Hypothalamus (tissue), 51 donors: Measurements from ENCODE around the gene PRR14.

Source experiments
- DNase-seq, 51 donors: peaks; one replicate each; lab custom pipeline; 2025; lab: John Stamatoyannopoulos, UW

The PRR14 gene

GRCh38 chr16:30650369-30651123, at the start of gene PRR14:
Gene PRR14 (plus strand): TSS chr16:30650960. CDS start chr16:30651646, 686 bp downstream.
- DNase-seq: peak; percentile 89 to 100 (median 99)

- DNase-seq: no peak
Observed at GRCh38 chr16:30601966-30602365, 48.8 kb upstream of the PRR14 start.

GRCh38 chr16:30602616-30603277, 48.0 kb upstream of the PRR14 start:
- DNase-seq: no peak

- no peak for DNase-seq
Observed at GRCh38 chr16:30603945-30604315, 46.8 kb upstream of the PRR14 start.

- no peak for DNase-seq
Observed at GRCh38 chr16:30604316-30604947, 46.3 kb upstream of the PRR14 start.

- peak in 9 of 51 donors; percentile 6 to 27 (median 13) for DNase-seq
Observed at GRCh38 chr16:30605158-30605557, 45.6 kb upstream of the PRR14 start.

DNA sequence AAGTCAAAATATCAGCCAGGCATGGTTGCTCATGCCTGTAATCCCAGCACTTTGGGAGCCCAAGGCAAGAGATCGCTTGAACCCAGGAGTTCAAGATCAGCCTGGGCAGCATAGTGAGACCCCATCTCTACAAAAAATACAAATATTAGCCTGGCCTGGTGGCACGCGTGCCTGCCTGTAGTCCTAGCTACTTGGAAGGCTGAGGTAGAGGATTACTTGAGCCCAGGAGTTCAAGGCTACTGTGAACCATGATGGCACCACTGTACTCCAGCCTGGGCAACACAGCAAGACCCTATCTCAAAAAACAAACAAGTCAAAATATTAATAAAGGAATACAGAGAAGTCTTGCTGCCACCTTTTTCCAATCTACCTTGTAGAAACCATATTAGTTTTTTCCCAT, 44.8 kb upstream of the PRR14 start:
- DNase-seq: no peak

- peak in 27 of 51 donors; percentile 20 to 75 (median 52) for DNase-seq
Observed at GRCh38 chr16:30609002-30609925, 41.5 kb upstream of the PRR14 start.

DNA sequence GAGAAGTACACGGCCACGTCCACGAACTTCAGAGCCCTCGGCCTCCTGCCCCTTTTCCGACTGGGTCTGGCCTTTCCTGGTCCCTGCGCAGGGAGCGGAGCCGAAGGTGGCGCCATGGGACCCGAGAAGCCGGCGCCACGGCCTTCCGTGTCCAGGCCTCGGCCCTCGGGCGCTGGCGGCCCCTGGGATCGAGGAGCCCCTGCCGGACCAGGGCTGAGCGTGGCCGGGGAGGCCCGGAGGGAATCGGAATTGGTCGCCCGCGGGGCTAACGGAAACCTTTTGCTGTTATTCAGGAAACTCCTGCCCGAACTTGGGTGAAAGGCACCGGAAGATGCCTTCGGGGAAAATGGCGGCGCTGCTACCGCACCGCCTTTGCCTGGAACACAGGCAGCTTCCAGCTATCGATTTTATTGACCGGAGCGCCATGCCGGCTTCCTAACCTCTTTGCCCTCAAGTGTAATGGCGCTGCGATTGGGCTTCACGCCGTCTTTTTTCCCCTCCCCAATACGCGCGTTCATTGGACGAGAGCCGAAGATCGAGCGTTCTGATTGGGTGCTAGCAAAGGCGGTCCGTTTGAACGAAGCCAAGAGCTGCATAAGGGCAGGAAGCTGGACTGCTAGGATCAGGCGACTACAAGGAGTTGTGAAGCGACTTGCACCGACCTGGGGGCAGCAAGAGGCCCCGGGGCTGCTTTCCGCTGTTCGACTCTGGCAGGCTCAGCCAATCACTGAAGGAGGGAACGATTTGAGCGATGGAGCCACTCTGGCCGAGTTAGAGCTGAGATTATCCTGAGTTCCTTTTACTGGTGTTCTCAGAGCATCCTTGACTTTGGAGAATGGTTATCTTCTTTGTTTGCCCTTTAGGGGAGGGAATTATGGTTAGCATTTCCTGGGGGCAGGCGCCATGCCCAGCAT, 40.6 kb upstream of the PRR14 start, which contains the start of gene ZNF689:
TSS of gene ZNF689 (minus strand) at position 464 of the 914 bp plus-strand sequence. CDS start at position 116, 348 bp downstream.
- peak; percentile 76 to 98 (median 91) for DNase-seq

GRCh38 chr16:30615358-30616091, 35.2 kb upstream of the PRR14 start:
- DNase-seq: peak in 26 of 51 donors; percentile 4 to 56 (median 22)

DNA sequence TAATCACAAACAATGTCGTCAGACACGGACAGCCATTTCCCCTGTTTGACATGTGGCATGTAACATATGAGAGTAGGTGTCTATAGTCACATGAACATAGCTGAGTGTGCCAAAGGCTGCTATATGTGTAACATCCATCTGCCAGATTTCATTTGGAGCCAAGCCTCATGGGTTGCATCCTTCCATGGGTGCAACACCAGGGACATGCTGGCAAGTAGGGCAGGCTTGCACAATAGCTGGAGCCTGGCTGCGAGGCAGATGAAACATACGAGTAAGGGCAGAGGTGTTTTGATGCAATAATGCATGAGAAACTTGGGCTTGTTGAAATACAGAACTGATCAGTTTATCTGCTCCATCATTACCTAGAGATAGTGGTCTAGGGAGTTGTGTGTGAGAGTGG, 31.6 kb upstream of the PRR14 start:
- DNase-seq: no peak

GRCh38 chr16:30619638-30620037, 31.1 kb upstream of the PRR14 start:
- DNase-seq: no peak

DNA sequence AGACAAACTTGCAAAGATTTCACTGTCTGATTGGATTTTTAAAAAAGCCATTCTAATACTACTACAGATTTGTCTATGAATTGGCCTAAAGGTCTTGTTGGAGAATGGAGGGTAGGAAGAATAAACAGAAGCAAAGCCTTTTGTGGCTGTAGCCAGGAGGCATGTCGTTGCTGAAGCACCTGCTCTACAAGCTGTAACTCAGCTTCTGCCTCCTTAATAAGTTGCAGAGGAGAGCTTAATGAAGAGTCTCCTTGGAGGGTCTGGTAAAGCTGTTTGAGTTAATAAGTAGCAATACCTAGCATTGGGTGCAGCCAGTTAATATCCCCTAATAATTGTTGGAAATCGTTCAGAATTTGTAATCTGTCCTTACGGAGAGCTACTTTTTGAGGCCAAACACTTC, 30.6 kb upstream of the PRR14 start:
- DNase-seq: no peak

- no peak for DNase-seq
Observed at GRCh38 chr16:30621765-30622164, 29.0 kb upstream of the PRR14 start.

GRCh38 chr16:30622455-30623032, 28.2 kb upstream of the PRR14 start:
- no peak for DNase-seq

DNA sequence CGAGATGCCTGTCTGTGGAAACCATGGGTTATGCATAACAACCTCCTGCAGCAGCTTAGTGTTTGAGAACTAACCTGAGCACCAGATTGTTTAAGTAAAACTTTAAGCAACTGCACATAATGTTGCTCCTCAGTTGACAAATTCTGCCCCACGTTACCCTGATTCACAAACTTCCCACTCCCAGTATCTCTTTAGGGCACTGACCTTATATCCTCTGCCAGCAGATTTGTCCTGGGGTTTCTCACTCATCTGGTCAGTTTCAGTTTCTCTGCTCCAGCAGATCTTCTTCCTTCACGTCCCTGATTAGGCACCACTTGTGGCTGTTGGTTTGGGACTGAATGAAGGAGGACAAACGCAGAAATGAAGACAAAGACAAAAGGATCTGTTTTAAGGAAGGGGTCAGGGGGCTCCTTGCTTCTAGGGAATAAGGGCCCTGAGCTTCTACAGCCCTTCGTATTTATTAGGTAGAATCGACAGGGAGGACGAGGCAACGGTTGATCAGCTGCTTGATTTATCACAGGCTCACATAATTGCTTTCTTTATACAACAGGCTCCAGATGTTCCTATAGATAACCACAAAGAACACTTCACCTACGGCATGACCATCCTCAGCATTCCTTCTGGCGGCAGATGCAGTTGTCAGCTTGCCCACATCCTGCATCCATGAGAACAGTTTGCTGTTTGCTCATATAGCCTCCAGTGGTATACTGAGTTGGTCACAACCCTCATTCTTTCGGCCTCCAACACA, 27.1 kb upstream of the PRR14 start:
- no peak for DNase-seq

DNA sequence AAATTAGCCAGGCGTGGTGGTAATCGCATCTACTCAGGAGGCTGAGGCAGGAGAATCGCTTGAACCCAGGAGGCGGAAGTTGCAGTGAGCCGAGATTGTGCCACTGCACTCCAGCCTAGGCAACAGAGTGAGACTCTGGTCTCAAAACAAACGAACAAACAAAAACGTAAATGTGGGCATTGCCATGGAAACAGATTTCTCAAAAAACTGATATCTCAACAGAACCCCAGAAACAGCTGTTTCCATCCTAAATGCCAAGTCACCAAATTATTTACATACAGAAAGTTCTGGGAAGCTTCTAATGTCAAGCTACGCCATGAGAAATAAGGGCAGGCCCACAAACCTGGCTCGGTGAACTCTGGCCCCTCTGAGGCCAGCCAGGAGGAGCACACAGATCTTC, 24.5 kb upstream of the PRR14 start:
- no peak for DNase-seq
